Fibroblast of lung (primary cell): Measurements from ENCODE around the gene CAPN10.

ENCODE experiments used
- EZH2 ChIP-seq: IDR thresholded peaks from 2 replicates; pipeline ENCODE4 v1.5.1; 2012; ENCODE audit warnings: low read length, control low read depth, mild to moderate bottlenecking; ENCODE audit errors: missing control alignments
- TF ChIP-seq, protein P1 (sequence below), 2 donors: IDR thresholded peaks in 1 of 2; conservative IDR thresholded peaks in 1 of 2; 1 replicate in 1 of 2; 2 replicates in 1 of 2; pipeline ENCODE4 v1.5.1; 2011 to 2012; ENCODE audit warnings: low read length in 2 of 2, control low read depth in 1 of 2, inconsistent platforms in 1 of 2, low read depth in 1 of 2, mild to moderate bottlenecking in 1 of 2

GRCh38 chr2:240578488-240578887 lies 8.0 kb upstream of the CAPN10 start:
- TF ChIP-seq, protein P1, sequence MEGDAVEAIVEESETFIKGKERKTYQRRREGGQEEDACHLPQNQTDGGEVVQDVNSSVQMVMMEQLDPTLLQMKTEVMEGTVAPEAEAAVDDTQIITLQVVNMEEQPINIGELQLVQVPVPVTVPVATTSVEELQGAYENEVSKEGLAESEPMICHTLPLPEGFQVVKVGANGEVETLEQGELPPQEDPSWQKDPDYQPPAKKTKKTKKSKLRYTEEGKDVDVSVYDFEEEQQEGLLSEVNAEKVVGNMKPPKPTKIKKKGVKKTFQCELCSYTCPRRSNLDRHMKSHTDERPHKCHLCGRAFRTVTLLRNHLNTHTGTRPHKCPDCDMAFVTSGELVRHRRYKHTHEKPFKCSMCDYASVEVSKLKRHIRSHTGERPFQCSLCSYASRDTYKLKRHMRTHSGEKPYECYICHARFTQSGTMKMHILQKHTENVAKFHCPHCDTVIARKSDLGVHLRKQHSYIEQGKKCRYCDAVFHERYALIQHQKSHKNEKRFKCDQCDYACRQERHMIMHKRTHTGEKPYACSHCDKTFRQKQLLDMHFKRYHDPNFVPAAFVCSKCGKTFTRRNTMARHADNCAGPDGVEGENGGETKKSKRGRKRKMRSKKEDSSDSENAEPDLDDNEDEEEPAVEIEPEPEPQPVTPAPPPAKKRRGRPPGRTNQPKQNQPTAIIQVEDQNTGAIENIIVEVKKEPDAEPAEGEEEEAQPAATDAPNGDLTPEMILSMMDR (conservative IDR thresholded peaks at IDR 0.05 in 1 of 2, IDR thresholded peaks at IDR 0.05 in 1 of 2; ENCODE audit: low read depth in 1 of 2, low read length in 2 of 2), result no peak
- no peak for TF ChIP-seq EZH2
